SK-N-SH (cell line): ENCODE results near the gene TBC1D16. TPM values are rescaled to one million over a fixed set of nuclear protein-coding genes. Genes with fewer than 3 reads are reported as not detected.

Experiments
- CTCF ChIA-PET: fragments of 300-600, 350-600 bp; formaldehyde crosslinking; extraction: SDS; loops from one replicate; lab custom pipeline; 2021; lab: Yijun Ruan, JAX
- POLR2A ChIA-PET: fragments of 350-600 bp; sonication (Branson Sonifier 250); formaldehyde crosslinking; extraction: SDS; loops from one replicate; lab custom pipeline; 2020; ENCODE audit warnings: antibody characterized with exemption, inconsistent platforms; lab: Yijun Ruan, JAX
- DNase-seq: peaks from one replicate; pipeline ENCODE4 v3.0.0; 2012
- H2AFZ ChIP-seq: fragments of 200-600 bp; sonication (generic); 2 replicates; pipeline ENCODE4 v1.8.1; 2016; ENCODE audit warnings: antibody characterized with exemption, mild to moderate bottlenecking, low read depth
- H3F3A ChIP-seq: fragments of 200-600 bp; sonication (generic); replicated peaks from 2 replicates; pipeline ENCODE3; 2016; ENCODE audit warnings: antibody characterized with exemption, mild to moderate bottlenecking; ENCODE audit not compliant: insufficient read depth
- H3K27ac ChIP-seq, 2 experiments: fragments of 200-500 bp in 1 of 2; fragments of 200-600 bp in 1 of 2; sonication (Bioruptor generic) in 1 of 2; sonication (generic), shearing (Covaris generic) in 1 of 2; 2 replicates each; pipeline versions ENCODE4 v1.5.1 to v1.6.1; 2014 to 2016; ENCODE audit warnings: low read depth in 2 of 2, inconsistent platforms in 1 of 2, low read length in 1 of 2, mild to moderate bottlenecking in 1 of 2, mixed read lengths in 1 of 2
- H3K27me3 ChIP-seq: fragments of 200-600 bp; sonication (generic), shearing (Covaris generic); 2 replicates; pipeline ENCODE4 v1.6.1; 2016; ENCODE audit warnings: mixed run types; ENCODE audit not compliant: insufficient read depth
- H3K36me3 ChIP-seq, 2 experiments: fragments of 200-500 bp in 1 of 2; fragments of 200-600 bp in 1 of 2; sonication (Bioruptor generic) in 1 of 2; sonication (generic) in 1 of 2; replicated peaks in 1 of 2; 2 replicates each; pipeline versions ENCODE3 to v1.5.1; 2014 to 2016; ENCODE audit warnings: low read length in 1 of 2, mild to moderate bottlenecking in 1 of 2; ENCODE audit not compliant: insufficient read depth in 2 of 2, control insufficient read depth in 1 of 2
- H3K4me1 ChIP-seq, 2 experiments: fragments of 200-500 bp in 1 of 2; fragments of 200-600 bp in 1 of 2; sonication (Bioruptor generic) in 1 of 2; sonication (generic), shearing (Covaris generic) in 1 of 2; 2 replicates each; pipeline versions ENCODE4 v1.5.1 to v1.6.1; 2014 to 2016; ENCODE audit warnings: low read depth in 1 of 2, low read length in 1 of 2, mixed run types in 1 of 2; ENCODE audit not compliant: insufficient read depth in 2 of 2, control insufficient read depth in 1 of 2
- H3K4me2 ChIP-seq: fragments of 200-600 bp; sonication (generic), shearing (Covaris generic); 2 replicates; pipeline ENCODE4 v1.6.1; 2017; ENCODE audit warnings: mixed run types
- H3K4me3 ChIP-seq, 2 experiments: fragments of 200-500 bp in 1 of 2; fragments of 200-600 bp in 1 of 2; sonication (Bioruptor generic) in 1 of 2; sonication (generic), shearing (Covaris generic) in 1 of 2; 2 replicates each; pipeline versions ENCODE4 v1.5.1 to v1.8.1; 2014 to 2016; ENCODE audit warnings: low read depth in 2 of 2, inconsistent platforms in 1 of 2, low read length in 1 of 2, mild to moderate bottlenecking in 1 of 2, mixed read lengths in 1 of 2, moderate library complexity in 1 of 2
- H3K79me2 ChIP-seq: fragments of 200-600 bp; sonication (generic); 2 replicates; pipeline ENCODE4 v1.8.1; 2017; ENCODE audit warnings: mild to moderate bottlenecking; ENCODE audit not compliant: insufficient read depth
- H3K9ac ChIP-seq: fragments of 200-600 bp; sonication (generic); 2 replicates; pipeline ENCODE4 v1.6.1; 2017; ENCODE audit warnings: mixed run types
- H3K9me2 ChIP-seq: fragments of 200-600 bp; sonication (generic); 2 replicates; pipeline ENCODE4 v1.6.1; 2017; ENCODE audit warnings: mixed run types
- H3K9me3 ChIP-seq: fragments of 200-600 bp; sonication (generic); 2 replicates; pipeline ENCODE4 v1.6.1; 2017; ENCODE audit warnings: mixed run types, mild to moderate bottlenecking, moderate library complexity
- H4K20me1 ChIP-seq: fragments of 200-600 bp; sonication (generic); 2 replicates; pipeline ENCODE4 v1.6.1; 2017; ENCODE audit warnings: mild to moderate bottlenecking, mixed run types; ENCODE audit not compliant: insufficient read depth
- CHD2 ChIP-seq: fragments of 150-350 bp; IDR thresholded peaks from 2 replicates; pipeline ENCODE4 v1.6.1; 2018; ENCODE audit warnings: low read length; ENCODE audit not compliant: partially characterized antibody
- CTCF ChIP-seq: fragments of 200-600 bp; sonication (generic); IDR thresholded peaks from 2 replicates; pipeline ENCODE4 v1.6.1; 2017; ENCODE audit warnings: antibody characterized with exemption, mild to moderate bottlenecking, moderate library complexity
- ELF1 ChIP-seq: IDR thresholded peaks from 2 replicates; pipeline ENCODE4 v1.4.0; 2012
- EP300 ChIP-seq, 2 experiments: IDR thresholded peaks; 2 replicates each; pipeline versions ENCODE4 v1.4.0 to v1.6.1; 2012; ENCODE audit warnings: borderline replicate concordance in 1 of 2, low read depth in 1 of 2, low read length in 1 of 2
- EZH2phosphoT487 ChIP-seq: fragments of 200-600 bp; sonication (generic); IDR thresholded peaks from 2 replicates; pipeline ENCODE4 v1.6.1; 2017; ENCODE audit warnings: low read depth, mixed run types, mild to moderate bottlenecking, antibody characterized with exemption, moderate library complexity, borderline replicate concordance
- FOXJ3 ChIP-seq: sonication (generic); formaldehyde crosslinking; IDR thresholded peaks from 2 replicates; pipeline ENCODE4 v1.5.1; 2020; ENCODE audit warnings: mild to moderate bottlenecking, missing genetic modification reagents
- FOXM1 ChIP-seq: IDR thresholded peaks from 2 replicates; pipeline ENCODE4 v1.4.0; 2012; ENCODE audit warnings: low read depth, mild to moderate bottlenecking
- GABPA ChIP-seq: IDR thresholded peaks from 2 replicates; pipeline ENCODE4 v1.4.0; 2012; ENCODE audit warnings: low read depth, mild to moderate bottlenecking
- IRF3 ChIP-seq: fragments of 150-350 bp; IDR thresholded peaks from 2 replicates; pipeline ENCODE4 v1.6.1; 2016; ENCODE audit warnings: mild to moderate bottlenecking, low read depth, low read length
- PBX3 ChIP-seq: IDR thresholded peaks from 2 replicates; pipeline ENCODE4; 2012
- POLR2AphosphoS5 ChIP-seq: IDR thresholded peaks from 2 replicates; pipeline ENCODE4 v1.6.1; 2012; ENCODE audit warnings: low read depth, low read length
- RAD21 ChIP-seq: IDR thresholded peaks from 2 replicates; pipeline ENCODE4 v1.6.1; 2012; ENCODE audit warnings: mild to moderate bottlenecking, low read length
- RCOR1 ChIP-seq: fragments of 150-350 bp; IDR thresholded peaks from 2 replicates; pipeline ENCODE4 v1.6.1; 2017; ENCODE audit warnings: antibody characterized with exemption, low read length
- RXRA ChIP-seq: IDR thresholded peaks from 2 replicates; pipeline ENCODE4 v1.4.0; 2012; ENCODE audit warnings: low read depth, mild to moderate bottlenecking, borderline replicate concordance
- TEAD4 ChIP-seq: IDR thresholded peaks from 2 replicates; pipeline ENCODE4 v1.4.0; 2012; ENCODE audit warnings: mild to moderate bottlenecking, borderline replicate concordance; ENCODE audit not compliant: insufficient read depth
- WGBS: methylation state at CpG from one replicate; pipeline ENCODE4 v1.1.6; 2017; ENCODE audit warnings: low lambda C conversion rate; 5-methylcytosine and 5-hydroxymethylcytosine counted together
- polyA plus RNA-seq, 3 experiments: library from polyadenylated mRNA; depleted of rRNA; stranded (reverse); fragments of >200 nt; gene quantifications; 2 replicates each; pipeline ENCODE4 v1.2.3, GENCODE V29; 2012

TBC1D16 gene
- polyA plus RNA-seq, 1 of the 3 experiments (the other 2 are of a cell fraction) = 14.5 TPM

GRCh38 chr17:79888009-79888540 lies 147.6 kb downstream of the TBC1D16 start:
- CTCF ChIA-PET = interaction anchor here (0.7 to 9.5 kb wide), 10 partner anchors 13 to 142 kb away, joined by 3 to 92 read pairs (median 4); partner anchors contain the start of gene CBX4
- POLR2A ChIA-PET = no interaction called here
- H3K27me3 ChIP-seq = peaks cover 28% of the 10 kb centered on the region
- no peaks in the 10 kb centered on the region for H3F3A ChIP-seq
- no peak for DNase-seq
- no peak for TF ChIP-seq RCOR1
- no peak for TF ChIP-seq FOXJ3 (CRISPR knock-in tag)
- TF ChIP-seq EP300 (IDR thresholded peaks at IDR 0.05; ENCODE audit: borderline replicate concordance in 1 of 2, low read depth in 1 of 2, low read length in 1 of 2) = no peak
- TF ChIP-seq CHD2 = no peak
- TF ChIP-seq PBX3 = no peak
- no peak for TF ChIP-seq RXRA
- no peak for TF ChIP-seq RAD21
- no peak for TF ChIP-seq CTCF
- TF ChIP-seq ELF1 = no peak
- no peak for TF ChIP-seq TEAD4
- TF ChIP-seq EZH2phosphoT487 = no peak
- TF ChIP-seq FOXM1 = no peak
- no peak for TF ChIP-seq POLR2AphosphoS5
- no peak overlapping the region for H3K27ac ChIP-seq
- no peak overlapping the region for H3K4me3 ChIP-seq
- no peaks in the 10 kb centered on the region for H3K9me3 ChIP-seq
- peaks cover 0 to 21% of the 10 kb centered on the region in 2 experiments; a peak in 1 of 4 replicates for H3K4me1 ChIP-seq
- no peak overlapping the region for H2AFZ ChIP-seq
- H3K36me3 ChIP-seq = no peaks in the 10 kb centered on the region
- no peaks in the 10 kb centered on the region for H3K9me2 ChIP-seq
- no peak overlapping the region for H3K9ac ChIP-seq
- H3K4me2 ChIP-seq = no peak overlapping the region
- H3K79me2 ChIP-seq = no peaks in the 10 kb centered on the region
- 84% methylated on average over 15 of the region's 17 CpGs for WGBS
- H4K20me1 ChIP-seq = no peaks in the 10 kb centered on the region

- no peak overlapping the region for H3K4me2 ChIP-seq
- CTCF ChIA-PET = interaction anchor here (1.0 to 9.5 kb wide), 9 partner anchors 13 to 179 kb away, joined by 3 to 92 read pairs (median 3); partner anchors contain the start of gene CBX4
Observed at GRCh38 chr17:79887451-79887991, 148.2 kb downstream of the TBC1D16 start.

More at GRCh38 chr17:79887451-79887991, 148.2 kb downstream of the TBC1D16 start:
- 76% methylated on average over 14 of the region's 14 CpGs for WGBS
- DNase-seq = peak; percentile 13
- H3K27ac ChIP-seq = no peak overlapping the region
- POLR2A ChIA-PET = no interaction called here
- TF ChIP-seq GABPA = no peak
- no peak for TF ChIP-seq IRF3
- TF ChIP-seq FOXJ3 (CRISPR knock-in tag) = no peak
- H3K9me2 ChIP-seq = no peaks in the 10 kb centered on the region
- no peaks in the 10 kb centered on the region for H3K36me3 ChIP-seq
- H4K20me1 ChIP-seq = no peaks in the 10 kb centered on the region
- H3K4me1 ChIP-seq = peaks cover 0 to 21% of the 10 kb centered on the region in 2 experiments; a peak in 1 of 4 replicates
- H3K79me2 ChIP-seq = no peaks in the 10 kb centered on the region
- no peak overlapping the region for H3K9ac ChIP-seq
- no peak overlapping the region for H2AFZ ChIP-seq
- no peaks in the 10 kb centered on the region for H3F3A ChIP-seq
- no peaks in the 10 kb centered on the region for H3K9me3 ChIP-seq
- H3K27me3 ChIP-seq = peaks cover 24% of the 10 kb centered on the region
- no peak overlapping the region for H3K4me3 ChIP-seq
